Measurements from ENCODE around the gene PSME2. TPM values are rescaled to one million over a fixed set of nuclear protein-coding genes. Genes with fewer than 3 reads are reported as not detected.

PSME2 gene
- total and polyA plus RNA-seq, 2 of the 13 experiments (the other 11 are each of a cell fraction or from before 2014, with no cell fraction given), result 332 to 716 TPM

- TF ChIP-seq IRX3 (CRISPR knock-in tag; IDR thresholded peaks at IDR 0.05; ENCODE audit: borderline replicate concordance, low read depth) (peak; percentile 98), ZNF331 (CRISPR knock-in tag; IDR thresholded peaks at IDR 0.05) (peak; percentile 94), ZNF180 (CRISPR knock-in tag; IDR thresholded peaks at IDR 0.05; ENCODE audit: borderline replicate concordance, low read depth) (peak; percentile 88; the same call in 1 of the 2 replicates), ZNF709 (CRISPR knock-in tag; IDR thresholded peaks at IDR 0.05) (peak; percentile 99), ZBED4 (CRISPR knock-in tag; IDR thresholded peaks at IDR 0.05; ENCODE audit: borderline replicate concordance) (peak; percentile 89), FLYWCH1 (CRISPR knock-in tag; IDR thresholded peaks at IDR 0.05) (peak; percentile 75; the same call in 1 of the 2 replicates), ARNTL (CRISPR knock-in tag; IDR thresholded peaks at IDR 0.05) (peak; percentile 91), ZNF574 (CRISPR knock-in tag; IDR thresholded peaks at IDR 0.05) (peak; percentile 98), CAMTA2 (CRISPR knock-in tag; IDR thresholded peaks at IDR 0.05; ENCODE audit: borderline replicate concordance) (peak; percentile 97), BHLHE40 (IDR thresholded peaks at IDR 0.05; ENCODE audit: low read length) (no peak; the same call in 1 of the 2 replicates), SRF (IDR thresholded peaks at IDR 0.05; ENCODE audit: low read depth, low read length) (peak; percentile 66; the same call in 1 of the 2 replicates), ZMAT5 (CRISPR knock-in tag; IDR thresholded peaks at IDR 0.05; ENCODE audit: borderline replicate concordance, low read depth) (no peak), NRL (CRISPR knock-in tag; IDR thresholded peaks at IDR 0.05; ENCODE audit: borderline replicate concordance) (peak; percentile 99), SP5 (CRISPR knock-in tag; IDR thresholded peaks at IDR 0.05; ENCODE audit: borderline replicate concordance, low read depth) (no peak; the same call in 1 of the 2 replicates), ZNF230 (CRISPR knock-in tag; IDR thresholded peaks at IDR 0.05) (peak; percentile 99), ATF3 (CRISPR knock-in tag; IDR thresholded peaks at IDR 0.05) (peak; percentile 85), U2AF2 (IDR thresholded peaks at IDR 0.05; ENCODE audit: low read depth, low read length) (peak; percentile 17; the same call in 1 of the 2 replicates), MLLT10 (CRISPR knock-in tag; IDR thresholded peaks at IDR 0.05) (peak; percentile 75), ZNF841 (CRISPR knock-in tag; IDR thresholded peaks at IDR 0.05; ENCODE audit: borderline replicate concordance) (no peak), ZC3H13 (CRISPR knock-in tag; IDR thresholded peaks at IDR 0.05) (no peak), NFE2L1 (CRISPR knock-in tag; IDR thresholded peaks at IDR 0.05; ENCODE audit: borderline replicate concordance) (peak; percentile 92)
Observed at GRCh38 chr14:24195186-24196070, 49.0 kb upstream of the PSME2 start, which contains the start of gene TM9SF1 (continued).
